Aorta (tissue), 5 donors: ENCODE measurements around the gene CEP95. TPM values are rescaled to one million over a fixed set of nuclear protein-coding genes. Genes with fewer than 3 reads are reported as not detected.
"Not testable (repeated sequence)": the region's sequence is repeated elsewhere in the genome, so short reads cannot be mapped to it uniquely, and the experiment has no call there.

Source experiments
- ATAC-seq: fragments of 200-7000 bp; cut with Tn5 transposase; one replicate; pipeline ENCODE4 v1.9.1; 2022; ENCODE audit warnings: moderate library complexity; ENCODE audit not compliant: low FRiP score
- DNase-seq, 2 donors: peaks; one replicate each; pipeline ENCODE4 v3.0.0-alpha.2; 2020
- H3K27ac ChIP-seq, 2 donors: one replicate each; pipeline ENCODE4 v1.5.1; 2013; ENCODE audit warnings: low read length in 2 of 2, mild to moderate bottlenecking in 2 of 2, moderate library complexity in 2 of 2, control low read depth in 1 of 2, inconsistent platforms in 1 of 2, low read depth in 1 of 2
- H3K27me3 ChIP-seq, 2 donors: one replicate each; pipeline ENCODE4 v1.6.1; 2013; ENCODE audit warnings: control low read depth in 1 of 2, low read length in 1 of 2, mild to moderate bottlenecking in 1 of 2, moderate library complexity in 1 of 2; ENCODE audit not compliant: insufficient read depth in 2 of 2, control insufficient read depth in 1 of 2
- H3K36me3 ChIP-seq, 2 donors: one replicate each; pipeline ENCODE4 v1.6.1; 2013; ENCODE audit warnings: control low read depth in 1 of 2, low read length in 1 of 2, mild to moderate bottlenecking in 1 of 2; ENCODE audit not compliant: insufficient read depth in 2 of 2, control insufficient read depth in 1 of 2
- H3K4me1 ChIP-seq, 2 donors: one replicate each; pipeline ENCODE4 v1.6.1; 2013; ENCODE audit warnings: low read length in 2 of 2, control low read depth in 1 of 2, mild to moderate bottlenecking in 1 of 2, moderate library complexity in 1 of 2; ENCODE audit not compliant: insufficient read depth in 2 of 2, control insufficient read depth in 1 of 2
- H3K4me3 ChIP-seq, 2 donors: one replicate each; pipeline ENCODE4 v1.5.1; 2013; ENCODE audit warnings: low read length in 2 of 2, control low read depth in 1 of 2, mild to moderate bottlenecking in 1 of 2
- H3K9me3 ChIP-seq: one replicate; pipeline ENCODE4 v1.6.1; 2013; ENCODE audit warnings: mild to moderate bottlenecking, low read length; ENCODE audit not compliant: control insufficient read depth
- WGBS, 2 donors: extraction: QIAGEN DNeasy Blood & Tissue Kit; methylation state at CpG; one replicate each; pipeline ENCODE4 v1.1.7; 2013; 5-methylcytosine and 5-hydroxymethylcytosine counted together
- intact Hi-C, 2 donors: fragments of 100-400 bp; cut with DNase I; formaldehyde crosslinking; loops; one replicate each; pipeline versions ENCODE4 v1.14.2 to v1.15.0; 2022
- polyA plus RNA-seq, 2 donors: library from polyadenylated mRNA; stranded (reverse); fragments of 200-250 nt; gene quantifications; one replicate each; pipeline ENCODE4 v1.2.3, GENCODE V29; 2013
- total RNA-seq, 2 donors: library from RNA; stranded (reverse); fragmentation: NEBNext Ultra II Directional; extraction: Animal tissue kit (Norgen Biotek cat#: 25700); gene quantifications; one replicate each; pipeline ENCODE4 v1.2.1, GENCODE V29; 2021
- donor health status: healthy with polysubstance abuse.
- donor health status: Bipolar disorder and iron deficiency.
- donor health status: DM: no; HTN: no; CAD: no.
- donor health status: DM: no; HTN: no; CAD: no.
- donor health status: DM: yes; HTN: yes; CAD: no.

CEP95 gene
- total and polyA plus RNA-seq, 4 donors, result 22.7 to 96.4 (median 44.7) TPM

GRCh38 chr17:64555281-64555680 is 48.5 kb downstream of the CEP95 start:
- Histone ChIP-seq H3K4me1 (no peaks in the 10 kb centered on the region), H3K27ac (no peak overlapping the region), H3K9me3 (no peaks in the 10 kb centered on the region), H3K36me3 (no peaks in the 10 kb centered on the region), H3K27me3 (no peaks in the 10 kb centered on the region), H3K4me3 (no peak overlapping the region)
- 53 to 54% methylated on average over 4 of the region's 4 CpGs for WGBS, 2 donors
- no peak for ATAC-seq
- DNase-seq, result no peak
- intact Hi-C loops, result no loop called here

DNA sequence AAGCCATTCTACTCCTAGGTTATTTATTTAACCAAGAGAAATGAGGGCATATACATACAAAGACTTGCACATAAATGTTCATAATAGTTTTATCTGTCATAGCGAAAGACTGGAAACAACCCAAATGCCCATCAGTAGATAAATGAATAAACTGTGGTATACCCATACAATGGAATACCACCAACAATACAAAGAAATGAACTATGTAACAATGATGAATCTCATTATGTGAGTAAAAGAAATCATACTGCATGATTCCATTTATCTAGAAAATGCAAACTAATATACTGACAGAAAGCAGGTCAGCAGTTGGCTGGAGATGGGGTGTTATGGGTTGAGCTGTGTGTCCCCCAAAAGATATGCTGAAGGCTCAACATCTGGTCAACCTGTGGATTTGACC is 57.3 kb downstream of the CEP95 start:
- no peaks in the 10 kb centered on the region for H3K4me1 ChIP-seq
- H3K36me3 ChIP-seq, result peaks cover 2 to 3% of the 10 kb centered on the region in 2 donors
- no peaks in the 10 kb centered on the region for H3K27me3 ChIP-seq
- no peak overlapping the region for H3K27ac ChIP-seq
- no peak overlapping the region for H3K4me3 ChIP-seq
- WGBS, 2 donors, result 87 to 96% methylated on average over 1 of the region's 1 CpG
- ATAC-seq (no peak), DNase-seq (no peak)
- intact Hi-C loops, result no loop called here
- H3K9me3 ChIP-seq, result no peaks in the 10 kb centered on the region

GRCh38 chr17:64565563-64565962 is 58.8 kb downstream of the CEP95 start:
- intact Hi-C loops, result no loop called here
- H3K4me1 ChIP-seq, result no peaks in the 10 kb centered on the region
- H3K27me3 ChIP-seq, result no peaks in the 10 kb centered on the region
- no peak for ATAC-seq
- DNase-seq, result no peak
- H3K9me3 ChIP-seq, result no peaks in the 10 kb centered on the region
- no peak overlapping the region for H3K27ac ChIP-seq
- H3K36me3 ChIP-seq, result peaks cover 2 to 7% of the 10 kb centered on the region in 2 donors
- H3K4me3 ChIP-seq, result no peak overlapping the region

- intact Hi-C loops, result loop anchor here in 1 of 2 donors (10.0 kb wide), 1 partner anchor 53 kb away; no protein-coding TSS in a partner anchor
- DNase-seq (no peak), ATAC-seq (no peak)
- H3K4me3 ChIP-seq, result no peak overlapping the region
- H3K27ac ChIP-seq, result no peak overlapping the region
- H3K9me3 ChIP-seq, result no peaks in the 10 kb centered on the region
- no peaks in the 10 kb centered on the region for H3K27me3 ChIP-seq
- no peaks in the 10 kb centered on the region for H3K4me1 ChIP-seq
- WGBS, 2 donors, result 87 to 89% methylated on average over 6 of the region's 6 CpGs
- H3K36me3 ChIP-seq, result peaks cover 2 to 4% of the 10 kb centered on the region in 2 donors
These were observed 65.0 kb downstream of the CEP95 start for GRCh38 chr17:64571746-64572145.

DNA sequence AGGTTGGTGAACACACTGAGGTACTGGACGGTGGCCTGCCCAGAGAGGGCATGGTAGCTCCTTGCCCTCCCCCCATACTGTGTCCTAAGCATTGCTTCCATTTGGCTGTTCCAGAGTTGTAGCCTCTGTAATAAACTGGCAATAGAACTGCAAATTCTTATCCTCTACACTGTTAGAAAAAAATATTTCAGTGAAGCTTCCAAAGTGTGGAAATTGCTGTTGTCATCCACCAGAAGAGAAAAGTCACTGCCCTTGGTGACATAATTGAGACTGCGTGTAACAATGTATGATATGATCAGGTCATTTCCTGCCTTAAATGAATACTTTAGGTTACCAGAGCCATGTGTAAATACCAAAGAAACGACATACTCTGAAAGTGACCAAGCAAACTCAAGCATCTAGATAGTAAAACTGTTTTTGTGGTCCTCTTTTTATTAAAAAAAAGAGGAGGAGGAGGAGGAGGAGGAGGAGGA is 65.9 kb downstream of the CEP95 start:
- DNase-seq (no peak), ATAC-seq (peak; percentile 73)
- intact Hi-C loops, result loop anchor here in 1 of 2 donors (10.0 kb wide), 1 partner anchor 52 kb away; no protein-coding TSS in a partner anchor
- Histone ChIP-seq H3K4me3 (no peak overlapping the region), H3K27ac (no peak overlapping the region), H3K9me3 (no peaks in the 10 kb centered on the region), H3K27me3 (no peaks in the 10 kb centered on the region), H3K4me1 (no peaks in the 10 kb centered on the region), H3K36me3 (peaks cover 4% of the 10 kb centered on the region in 2 donors)
- 39 to 40% methylated on average over 3 of the region's 3 CpGs for WGBS, 2 donors

- no peak overlapping the region for H3K4me3 ChIP-seq
- H3K4me1 ChIP-seq, result no peaks in the 10 kb centered on the region
- H3K36me3 ChIP-seq, result peaks cover 3 to 6% of the 10 kb centered on the region in 2 donors
- DNase-seq (no peak), ATAC-seq (no peak)
- no peaks in the 10 kb centered on the region for H3K27me3 ChIP-seq
- intact Hi-C loops, result loop anchor here in 1 of 2 donors (10.0 kb wide), 1 partner anchor 52 kb away; no protein-coding TSS in a partner anchor
- H3K9me3 ChIP-seq, result no peaks in the 10 kb centered on the region
- H3K27ac ChIP-seq, result no peak overlapping the region
These were observed 66.4 kb downstream of the CEP95 start for GRCh38 chr17:64573214-64573613.

GRCh38 chr17:64574646-64575045 is 67.9 kb downstream of the CEP95 start:
- Histone ChIP-seq H3K36me3 (peaks cover 2 to 4% of the 10 kb centered on the region in 2 donors), H3K27ac (no peak overlapping the region)
- intact Hi-C loops, result loop anchor here in 1 of 2 donors (10.0 kb wide), 1 partner anchor 50 kb away; no protein-coding TSS in a partner anchor

DNA sequence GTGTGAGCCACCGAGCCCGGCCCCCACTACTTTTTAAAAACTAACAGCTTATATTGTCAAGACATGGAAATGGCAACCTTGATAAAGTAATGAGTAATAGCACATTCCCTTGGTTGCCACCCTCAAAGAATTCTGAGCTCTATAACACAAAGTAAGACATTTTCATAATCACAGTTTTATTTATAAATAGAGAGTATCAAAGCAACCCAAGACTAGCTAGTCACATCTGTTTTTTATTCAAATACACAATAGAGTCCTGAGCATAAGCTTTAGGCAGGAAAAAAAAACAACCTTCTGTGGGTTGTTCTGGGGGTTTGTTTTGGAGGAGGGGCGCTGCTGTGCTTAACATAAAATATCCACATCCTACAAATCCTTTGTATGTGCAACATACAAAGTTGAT is 68.7 kb downstream of the CEP95 start:
- Histone ChIP-seq H3K27ac (no peak overlapping the region), H3K27me3 (no peaks in the 10 kb centered on the region), H3K36me3 (peaks cover 2 to 3% of the 10 kb centered on the region in 2 donors), H3K4me1 (no peaks in the 10 kb centered on the region), H3K4me3 (no peak overlapping the region), H3K9me3 (no peaks in the 10 kb centered on the region)
- DNase-seq (no peak), ATAC-seq (no peak)
- intact Hi-C loops, result loop anchor here in 1 of 2 donors (10.0 kb wide), 1 partner anchor 49 kb away; no protein-coding TSS in a partner anchor
- WGBS, 2 donors, result 95 to 96% methylated on average over 3 of the region's 3 CpGs

More at GRCh38 chr17:64574646-64575045, 67.9 kb downstream of the CEP95 start:
- no peak overlapping the region for H3K4me3 ChIP-seq
- ATAC-seq (no peak), DNase-seq (no peak)
- H3K4me1 ChIP-seq, result no peaks in the 10 kb centered on the region
- H3K27me3 ChIP-seq, result no peaks in the 10 kb centered on the region
- 77 to 79% methylated on average over 1 of the region's 1 CpG for WGBS, 2 donors
- H3K9me3 ChIP-seq, result no peaks in the 10 kb centered on the region

GRCh38 chr17:64577025-64577424 is 70.2 kb downstream of the CEP95 start:
- H3K4me3 ChIP-seq, H3K27ac ChIP-seq, H3K9me3 ChIP-seq, H3K4me1 ChIP-seq, H3K36me3 ChIP-seq, H3K27me3 ChIP-seq, ATAC-seq, DNase-seq: not testable (repeated sequence)
- WGBS, 2 donors, result 97% methylated on average over 4 of the region's 4 CpGs
- intact Hi-C loops, result loop anchor here in 1 of 2 donors (10.0 kb wide), 1 partner anchor 48 kb away; no protein-coding TSS in a partner anchor
